ENCODE data around the gene TCEA2.

TCEA2 gene

GRCh38 chr20:64049060-64049877 lies 13.7 kb upstream of the TCEA2 start, which contains the start of gene SOX18:
Gene SOX18 (minus strand): TSS chr20:64049639. CDS start chr20:64049516, 123 bp downstream.
- H3K9ac ChIP-seq: no peak within 1 kb of the TSS
- no peak within 1 kb of the TSS for H2AFZ ChIP-seq
- no peaks in the 10 kb centered on the region for H3K79me2 ChIP-seq
- H3K27me3 ChIP-seq (ENCODE audit: control insufficient read depth, insufficient read depth, low read length): no peaks in the 10 kb centered on the region
- no peaks in the 10 kb centered on the region for H3K9me3 ChIP-seq (ENCODE audit: control insufficient read depth, low read length)
- H3K4me3 ChIP-seq (ENCODE audit: low read depth, low read length): no peak within 1 kb of the TSS
- no peak for TF ChIP-seq CTCF (IDR thresholded peaks at IDR 0.05)
- H3K36me3 ChIP-seq (ENCODE audit: control insufficient read depth, insufficient read depth, low read length): no peaks in the 10 kb centered on the region
- H3K4me1 ChIP-seq: no peaks in the 10 kb centered on the region
- peak within 1 kb of the TSS; percentile 34 for H3K4me2 ChIP-seq (ENCODE audit: low read length)
- H3K27ac ChIP-seq: peak within 1 kb of the TSS; percentile 46

- Histone ChIP-seq H3K79me2 (no peaks in the 10 kb centered on the region), H3K9ac (no peak overlapping the region), H3K4me2 (ENCODE audit: low read length) (peak overlapping the region; percentile 34), H3K27ac (peak overlapping the region; percentile 46), H3K4me1 (no peaks in the 10 kb centered on the region), H3K27me3 (ENCODE audit: control insufficient read depth, insufficient read depth, low read length) (no peaks in the 10 kb centered on the region), H3K36me3 (ENCODE audit: control insufficient read depth, insufficient read depth, low read length) (no peaks in the 10 kb centered on the region), H2AFZ (no peak overlapping the region), H3K4me3 (ENCODE audit: low read depth, low read length) (no peak overlapping the region), H3K9me3 (ENCODE audit: control insufficient read depth, low read length) (no peaks in the 10 kb centered on the region)
- TF ChIP-seq CTCF (IDR thresholded peaks at IDR 0.05): no peak
These were observed 13.1 kb upstream of the TCEA2 start for GRCh38 chr20:64049878-64050260.

GRCh38 chr20:64050261-64051032 lies 12.6 kb upstream of the TCEA2 start:
- no peak overlapping the region for H3K9ac ChIP-seq
- H3K9me3 ChIP-seq (ENCODE audit: control insufficient read depth, low read length): no peaks in the 10 kb centered on the region
- no peak overlapping the region for H2AFZ ChIP-seq
- no peaks in the 10 kb centered on the region for H3K36me3 ChIP-seq (ENCODE audit: control insufficient read depth, insufficient read depth, low read length)
- no peak for TF ChIP-seq CTCF (IDR thresholded peaks at IDR 0.05)
- no peaks in the 10 kb centered on the region for H3K27me3 ChIP-seq (ENCODE audit: control insufficient read depth, insufficient read depth, low read length)
- H3K4me2 ChIP-seq (ENCODE audit: low read length): no peak overlapping the region
- no peak overlapping the region for H3K4me3 ChIP-seq (ENCODE audit: low read depth, low read length)
- peak overlapping the region; percentile 46 for H3K27ac ChIP-seq
- no peaks in the 10 kb centered on the region for H3K79me2 ChIP-seq
- no peaks in the 10 kb centered on the region for H3K4me1 ChIP-seq

- Histone ChIP-seq H3K4me2 (ENCODE audit: low read length) (no peak overlapping the region), H3K9me3 (ENCODE audit: control insufficient read depth, low read length) (no peaks in the 10 kb centered on the region), H3K4me1 (no peaks in the 10 kb centered on the region), H3K27me3 (ENCODE audit: control insufficient read depth, insufficient read depth, low read length) (no peaks in the 10 kb centered on the region), H3K36me3 (ENCODE audit: control insufficient read depth, insufficient read depth, low read length) (no peaks in the 10 kb centered on the region), H3K4me3 (ENCODE audit: low read depth, low read length) (no peak overlapping the region), H2AFZ (no peak overlapping the region), H3K9ac (no peak overlapping the region), H3K79me2 (no peaks in the 10 kb centered on the region), H3K27ac (peak overlapping the region; percentile 46)
- no peak for TF ChIP-seq CTCF (IDR thresholded peaks at IDR 0.05)
These were observed 12.0 kb upstream of the TCEA2 start for GRCh38 chr20:64051033-64051452.

All from parathyroid adenoma (tissue), 2 donors.